PC-9 (cell line): Measurements from ENCODE around the gene PTS. TPM values are rescaled to one million over a fixed set of nuclear protein-coding genes. Genes with fewer than 3 reads are reported as not detected.
"Not testable (repeated sequence)": the region's sequence is repeated elsewhere in the genome, so short reads cannot be mapped to it uniquely, and the experiment has no call there.

ENCODE experiments used
- BruUV-seq: library from RNA; stranded (reverse); fragments of 400-500 nt; replicated peaks from 2 replicates; lab custom pipeline; 2021; lab: Mats Ljungman, UMichigan
- CTCF ChIA-PET: fragments of 300-600 bp; sonication (Branson Sonifier 250); formaldehyde crosslinking; loops from one replicate; lab custom pipeline; 2022; ENCODE audit warnings: antibody characterized with exemption; lab: Charles Lee
- POLR2A ChIA-PET: fragments of 300-600 bp; sonication (Branson Sonifier 250); formaldehyde crosslinking; loops from one replicate; lab custom pipeline; 2022; ENCODE audit warnings: antibody characterized with exemption; ENCODE audit not compliant: unreplicated experiment; lab: Charles Lee
- DNase-seq, 2 experiments: peaks; one replicate each; pipeline versions ENCODE4 v3.0.0 to v3.0.0-alpha.2; 2015 to 2022; ENCODE audit warnings: mixed read lengths in 1 of 2
- H2AFZ ChIP-seq: fragments of 200-600 bp; sonication (generic); 2 replicates; pipeline ENCODE4 v1.8.1; 2017; ENCODE audit warnings: antibody characterized with exemption
- H3F3A ChIP-seq: fragments of 200-600 bp; sonication (generic); 2 replicates; pipeline ENCODE4 v1.8.1; 2017; ENCODE audit warnings: antibody characterized with exemption, mild to moderate bottlenecking, low read depth; ENCODE audit not compliant: insufficient read depth
- H3K27ac ChIP-seq: fragments of 200-600 bp; sonication (generic); 2 replicates; pipeline ENCODE4 v1.6.1; 2016; ENCODE audit warnings: mixed run types
- H3K27me3 ChIP-seq: fragments of 200-600 bp; sonication (generic); 2 replicates; pipeline ENCODE4 v1.6.1; 2016; ENCODE audit warnings: low read depth, mixed run types; ENCODE audit not compliant: insufficient read depth
- H3K36me3 ChIP-seq: fragments of 200-600 bp; sonication (generic); 2 replicates; pipeline ENCODE4 v1.6.1; 2016; ENCODE audit warnings: low read depth, mixed run types
- H3K4me1 ChIP-seq: fragments of 200-600 bp; sonication (generic); replicated peaks from 2 replicates; pipeline ENCODE4 v1.6.1; 2016; ENCODE audit warnings: mixed run types; ENCODE audit not compliant: insufficient read depth
- H3K4me2 ChIP-seq: fragments of 200-600 bp; sonication (generic); 2 replicates; pipeline ENCODE4 v1.6.1; 2017; ENCODE audit warnings: mixed run types
- H3K4me3 ChIP-seq: fragments of 200-600 bp; sonication (generic); 2 replicates; pipeline ENCODE4 v1.6.1; 2016; ENCODE audit warnings: mixed run types
- H3K79me2 ChIP-seq: fragments of 200-600 bp; sonication (generic); 2 replicates; pipeline ENCODE4 v1.6.1; 2017; ENCODE audit warnings: low read depth, mixed run types
- H3K9me2 ChIP-seq: fragments of 200-600 bp; sonication (generic); 2 replicates; pipeline ENCODE4 v1.8.1; 2017; ENCODE audit warnings: mild to moderate bottlenecking; ENCODE audit not compliant: insufficient read depth
- H3K9me3 ChIP-seq: fragments of 200-600 bp; sonication (generic); 2 replicates; pipeline ENCODE4 v1.8.1; 2016; ENCODE audit warnings: low read depth; ENCODE audit not compliant: insufficient read depth
- H4K20me1 ChIP-seq: fragments of 200-600 bp; sonication (generic); 2 replicates; pipeline ENCODE4 v1.8.1; 2017; ENCODE audit not compliant: insufficient read depth
- EZH2 ChIP-seq: fragments of 200-600 bp; sonication (generic); IDR thresholded peaks from 2 replicates; pipeline ENCODE4 v1.8.0; 2017; ENCODE audit warnings: antibody characterized with exemption, low read depth
- intact Hi-C: fragments of 100-400 bp; cut with micrococcal nuclease; formaldehyde crosslinking; loops from one replicate; pipeline ENCODE4 v1.10.0; 2022; ENCODE audit not compliant: unreplicated experiment
- total RNA-seq: library from RNA; stranded (reverse); gene quantifications from 2 replicates; pipeline ENCODE4 v1.2.3, GENCODE V29; 2021
- TF ChIP-seq, protein P1 (sequence below): fragments of 200-600 bp; sonication (generic); conservative IDR thresholded peaks from 2 replicates; pipeline ENCODE4 v1.6.1; 2017; ENCODE audit warnings: mixed run types, antibody characterized with exemption, mild to moderate bottlenecking, moderate library complexity

The PTS gene
- total RNA-seq, 1 experiment from 2014 or later, result 43.0 TPM

- H3K79me2 ChIP-seq, result no peaks in the 10 kb centered on the region
- no peak overlapping the region for H3K27ac ChIP-seq
- H3K4me1 ChIP-seq, result peaks cover 6% of the 10 kb centered on the region; the same call in 1 of the 2 replicates
- intact Hi-C loops, result no loop called here
- peaks cover 12% of the 10 kb centered on the region for H3F3A ChIP-seq
- no peaks in the 10 kb centered on the region for H3K36me3 ChIP-seq
- H4K20me1 ChIP-seq, result no peaks in the 10 kb centered on the region
- no peak overlapping the region for H3K4me3 ChIP-seq
- DNase-seq, result peak in 1 of 2 experiments; percentile 32
- no peaks in the 10 kb centered on the region; the same call in 1 of the 2 replicates for H3K9me3 ChIP-seq
- no peaks in the 10 kb centered on the region for H3K27me3 ChIP-seq
- BruUV-seq, result no TSS peak
- H3K4me2 ChIP-seq, result no peak overlapping the region
- POLR2A ChIA-PET, result no interaction called here
- no peak overlapping the region for H2AFZ ChIP-seq
- no peak for TF ChIP-seq EZH2
- TF ChIP-seq, protein P1, sequence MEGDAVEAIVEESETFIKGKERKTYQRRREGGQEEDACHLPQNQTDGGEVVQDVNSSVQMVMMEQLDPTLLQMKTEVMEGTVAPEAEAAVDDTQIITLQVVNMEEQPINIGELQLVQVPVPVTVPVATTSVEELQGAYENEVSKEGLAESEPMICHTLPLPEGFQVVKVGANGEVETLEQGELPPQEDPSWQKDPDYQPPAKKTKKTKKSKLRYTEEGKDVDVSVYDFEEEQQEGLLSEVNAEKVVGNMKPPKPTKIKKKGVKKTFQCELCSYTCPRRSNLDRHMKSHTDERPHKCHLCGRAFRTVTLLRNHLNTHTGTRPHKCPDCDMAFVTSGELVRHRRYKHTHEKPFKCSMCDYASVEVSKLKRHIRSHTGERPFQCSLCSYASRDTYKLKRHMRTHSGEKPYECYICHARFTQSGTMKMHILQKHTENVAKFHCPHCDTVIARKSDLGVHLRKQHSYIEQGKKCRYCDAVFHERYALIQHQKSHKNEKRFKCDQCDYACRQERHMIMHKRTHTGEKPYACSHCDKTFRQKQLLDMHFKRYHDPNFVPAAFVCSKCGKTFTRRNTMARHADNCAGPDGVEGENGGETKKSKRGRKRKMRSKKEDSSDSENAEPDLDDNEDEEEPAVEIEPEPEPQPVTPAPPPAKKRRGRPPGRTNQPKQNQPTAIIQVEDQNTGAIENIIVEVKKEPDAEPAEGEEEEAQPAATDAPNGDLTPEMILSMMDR, result no peak
- CTCF ChIA-PET, result no interaction called here
- H3K9me2 ChIP-seq, result no peaks in the 10 kb centered on the region
These were observed 39.9 kb upstream of the PTS start for GRCh38 chr11:112186304-112186703.

- Histone ChIP-seq H3K4me2 (peak overlapping the region; percentile 59), H3F3A (peaks cover 22% of the 10 kb centered on the region), H3K4me3 (peak overlapping the region; percentile 0; the same call in 1 of the 2 replicates), H3K4me1 (peaks cover 36% of the 10 kb centered on the region), H3K27ac (peak overlapping the region; percentile 76), H2AFZ (peak overlapping the region; percentile 36; the same call in 1 of the 2 replicates)
- H3K27me3 ChIP-seq, H3K9me3 ChIP-seq, intact Hi-C loops, POLR2A ChIA-PET, H3K79me2 ChIP-seq, H4K20me1 ChIP-seq, BruUV-seq, CTCF ChIA-PET, H3K9me2 ChIP-seq, H3K36me3 ChIP-seq: not testable (repeated sequence)
- peak in 1 of 2 experiments; percentile 73 for DNase-seq
These were observed 31.1 kb upstream of the PTS start for GRCh38 chr11:112195113-112195512.

- Histone ChIP-seq H3K36me3 (no peaks in the 10 kb centered on the region), H3K4me2 (peak overlapping the region; percentile 59), H3K9me3 (no peaks in the 10 kb centered on the region), H3F3A (peaks cover 22% of the 10 kb centered on the region), H3K79me2 (no peaks in the 10 kb centered on the region), H3K4me1 (peaks cover 36% of the 10 kb centered on the region), H2AFZ (peak overlapping the region; percentile 42), H3K4me3 (peak overlapping the region; percentile 0; the same call in 1 of the 2 replicates), H4K20me1 (no peaks in the 10 kb centered on the region), H3K27me3 (no peaks in the 10 kb centered on the region), H3K9me2 (no peaks in the 10 kb centered on the region), H3K27ac (peak overlapping the region; percentile 76)
- ChIA-PET CTCF (interaction anchor here (0.5 kb wide), 1 partner anchor 83 kb away, joined by 5 read pairs; no protein-coding TSS in a partner anchor), POLR2A (no interaction called here)
- BruUV-seq, result no TSS peak
- no peak for TF ChIP-seq EZH2
- TF ChIP-seq, protein P1, result no peak
- intact Hi-C loops, result no loop called here
- peak in 1 of 2 experiments; percentile 96 for DNase-seq
These were observed 30.3 kb upstream of the PTS start for GRCh38 chr11:112195951-112196351.
